UCSD-AML1 (cell line): ENCODE results near the gene GRAMD4.
"Not testable (repeated sequence)": the region's sequence is repeated elsewhere in the genome, so short reads cannot be mapped to it uniquely, and the experiment has no call there.

Experiments used
- DNase-seq: peaks from one replicate; lab custom pipeline; 2025; ENCODE audit not compliant: unreplicated experiment; lab: John Stamatoyannopoulos, UW

GRAMD4 gene

DNA sequence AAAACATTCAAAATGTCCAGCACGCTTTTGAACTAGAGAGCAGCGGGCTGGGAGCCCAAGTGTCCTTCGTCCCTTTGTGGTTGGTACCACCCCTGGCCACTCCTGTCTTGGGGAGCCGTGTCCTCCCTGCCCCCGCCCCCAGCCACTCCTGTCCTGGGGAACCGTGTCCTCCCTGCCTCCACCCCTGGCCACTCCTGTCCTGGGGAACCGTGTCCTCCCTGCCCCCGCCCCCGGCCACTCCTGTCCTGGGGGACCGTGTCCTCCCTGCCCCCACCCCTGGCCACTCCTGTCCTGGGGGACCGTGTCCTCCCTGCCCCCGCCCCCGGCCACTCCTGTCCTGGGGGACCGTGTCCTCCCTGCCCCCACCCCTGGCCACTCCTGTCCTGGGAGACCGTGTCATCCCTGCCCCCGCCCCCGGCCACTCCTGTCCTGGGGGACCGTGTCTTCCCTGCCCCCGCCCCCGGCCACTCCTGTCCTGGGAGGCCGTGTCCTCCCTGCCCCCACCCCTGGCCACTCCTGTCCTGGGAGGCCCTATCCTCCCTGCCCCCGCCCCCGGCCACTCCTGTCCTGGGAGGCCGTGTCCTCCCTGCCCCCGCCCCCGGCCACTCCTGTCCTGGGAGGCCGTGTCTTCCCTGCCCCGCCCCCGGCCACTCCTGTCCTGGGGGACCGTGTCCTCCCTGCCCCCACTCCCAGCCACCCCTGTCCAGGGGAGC lies 14.9 kb downstream of the GRAMD4 start:
- DNase-seq = not testable (repeated sequence)

DNA sequence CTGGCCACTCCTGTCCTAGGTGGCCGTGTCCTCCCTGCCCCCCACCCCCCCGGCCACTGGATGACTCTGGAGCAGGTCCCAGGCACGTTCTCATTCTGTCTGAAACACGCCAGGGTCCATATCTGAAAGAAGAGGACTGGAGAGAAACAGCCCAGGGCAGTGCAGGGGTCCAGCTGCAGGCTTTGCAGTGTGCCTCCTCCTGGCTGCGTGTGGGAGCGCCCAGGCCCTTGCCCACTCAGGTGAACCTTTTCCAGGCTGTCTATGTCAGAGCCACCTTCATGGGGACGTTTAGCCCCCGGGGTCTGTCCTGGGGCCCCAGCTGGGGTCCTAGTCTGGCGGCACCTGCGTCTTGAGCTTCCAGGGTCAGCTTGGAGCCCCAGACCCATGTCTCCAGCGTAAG lies 15.6 kb downstream of the GRAMD4 start:
- DNase-seq = no peak

DNA sequence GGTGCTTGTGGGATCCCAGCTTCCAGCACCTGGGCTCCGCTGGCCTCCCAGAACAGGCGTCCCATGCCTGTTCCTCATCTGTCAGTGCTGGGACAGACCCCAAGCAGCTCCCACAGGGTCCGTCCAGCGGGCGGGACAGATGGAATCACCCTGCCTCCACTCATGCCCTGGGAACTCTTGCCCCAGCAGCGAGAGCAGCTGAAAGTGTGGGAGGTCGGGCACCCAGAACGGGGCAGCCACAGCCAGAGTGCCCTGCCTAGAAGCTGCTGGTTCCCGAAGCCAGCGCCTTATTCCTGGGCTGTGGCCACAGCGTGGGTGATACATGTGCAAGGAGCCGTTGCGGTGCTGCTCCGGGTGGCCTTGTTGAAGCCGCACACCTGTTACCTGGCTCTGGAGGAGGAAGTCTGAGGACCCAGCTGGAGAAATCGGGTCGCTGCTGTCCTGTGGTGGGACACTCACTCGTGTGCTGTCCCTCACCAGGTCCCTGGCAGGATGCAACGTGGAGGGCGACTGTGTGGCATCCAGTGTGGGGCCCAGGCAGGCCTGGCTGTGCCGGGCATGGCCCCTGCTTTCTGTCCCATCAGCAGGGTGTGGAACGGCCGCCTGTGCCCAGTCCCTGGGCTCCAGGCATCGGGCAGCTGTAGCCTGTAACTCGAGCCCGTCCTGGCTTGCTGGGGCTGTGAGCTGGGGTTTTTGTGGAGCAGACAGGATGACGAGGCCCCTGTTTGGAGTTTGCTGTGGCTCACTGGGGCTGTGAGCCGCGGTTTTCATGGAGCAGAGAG lies 16.2 kb downstream of the GRAMD4 start:
- DNase-seq = no peak

DNA sequence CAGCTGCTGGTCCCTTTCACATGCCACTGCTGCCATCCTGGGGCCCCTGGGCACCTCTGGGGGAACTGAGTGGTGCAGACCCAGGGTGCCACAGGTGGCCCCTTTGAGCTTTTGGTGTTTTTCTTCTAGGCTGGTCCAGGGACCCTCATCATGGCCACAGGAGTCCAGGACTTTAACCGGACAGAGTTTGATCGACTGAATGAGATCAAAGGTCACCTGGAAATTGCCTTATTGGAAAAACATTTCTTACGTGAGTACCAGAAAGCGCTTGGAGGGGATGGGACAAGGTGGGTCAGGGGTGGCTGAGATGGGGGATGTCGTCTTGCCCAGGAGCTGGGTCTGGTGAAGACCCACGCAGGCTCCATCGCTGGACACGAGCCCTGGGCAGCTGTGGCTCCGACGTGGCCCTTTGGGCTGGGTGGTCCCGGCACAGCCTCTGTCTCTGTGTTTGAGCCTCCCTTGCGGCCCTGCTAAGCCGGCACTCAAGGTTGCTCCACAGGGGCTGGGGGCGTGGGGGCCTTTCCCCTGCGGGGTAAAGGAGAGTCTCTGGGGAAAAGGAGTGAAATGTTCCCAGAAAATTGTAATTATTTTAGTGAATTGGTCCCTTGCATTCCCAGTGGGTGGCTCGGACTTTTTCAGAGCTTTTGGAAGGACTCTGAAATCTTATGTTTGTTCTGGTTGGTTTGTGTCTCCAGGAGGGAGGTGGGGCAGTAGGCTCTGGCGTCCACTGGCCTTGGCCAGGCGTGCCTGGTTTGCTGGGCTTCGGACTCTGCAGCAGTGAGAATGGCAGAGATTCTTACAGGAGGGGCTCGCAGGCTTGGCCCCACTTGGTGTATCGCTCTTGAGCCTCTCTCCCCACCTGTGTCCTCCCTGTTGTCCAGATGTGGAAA lies 17.8 kb downstream of the GRAMD4 start:
- no peak for DNase-seq

DNA sequence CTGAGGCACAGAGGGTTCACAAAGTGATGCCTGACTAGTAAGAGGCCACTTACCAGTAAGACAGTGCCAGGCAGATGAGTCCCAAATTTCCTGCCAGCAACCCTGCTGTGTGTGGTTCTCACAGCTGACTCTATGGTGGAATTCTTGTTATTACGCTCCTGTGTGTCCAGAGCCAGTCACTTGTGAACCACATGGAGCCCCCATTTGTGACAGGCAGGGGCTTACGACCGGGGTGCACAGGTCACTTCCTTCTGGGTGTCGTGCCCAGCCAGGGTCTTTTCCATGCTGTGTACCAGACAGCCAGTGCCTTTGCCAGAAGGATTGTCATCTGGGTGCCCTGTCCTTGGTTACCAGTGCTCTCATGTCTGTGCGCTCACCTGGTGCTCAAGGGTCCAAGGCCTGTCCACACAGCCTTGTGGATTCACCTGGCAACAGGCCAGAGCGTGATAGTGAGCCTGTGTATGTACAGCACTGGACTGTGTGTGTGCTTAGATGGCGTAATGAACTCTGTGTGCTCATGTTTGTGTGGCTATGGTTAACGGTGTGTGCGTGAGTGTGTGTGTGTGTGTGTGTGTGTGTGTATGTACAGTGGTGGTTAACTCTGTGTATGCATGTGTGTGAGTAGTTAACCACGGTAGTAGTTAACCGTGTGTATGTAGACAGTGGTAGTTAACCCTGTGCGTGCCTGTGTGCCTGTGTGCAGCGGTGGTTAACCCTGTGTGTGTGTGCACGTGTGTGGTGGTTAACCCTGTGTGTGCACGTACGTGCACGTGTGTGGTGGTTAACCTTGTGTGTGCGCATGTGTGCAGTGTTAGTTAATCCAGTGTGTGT lies 18.6 kb downstream of the GRAMD4 start:
- no peak for DNase-seq

DNA sequence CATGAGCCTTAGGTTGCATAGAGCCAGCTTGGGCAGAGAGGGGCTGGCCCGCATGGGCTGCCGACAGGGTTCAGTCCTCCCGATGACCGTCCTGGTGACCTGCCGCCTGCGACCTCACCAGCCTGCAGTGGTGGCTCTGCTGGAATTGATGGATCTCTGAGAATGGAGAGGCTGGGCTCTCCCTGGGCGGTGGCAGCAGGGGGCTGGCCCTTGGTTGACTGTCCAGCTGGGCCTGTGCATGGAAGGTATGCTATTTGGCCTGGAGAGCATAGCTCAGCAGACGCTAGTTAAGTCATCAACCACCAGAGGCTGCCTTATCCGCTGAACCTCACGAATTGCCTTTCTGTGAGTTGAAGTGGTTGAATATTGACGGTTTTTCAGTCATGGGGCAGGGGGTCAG lies 19.7 kb downstream of the GRAMD4 start:
- no peak for DNase-seq

DNA sequence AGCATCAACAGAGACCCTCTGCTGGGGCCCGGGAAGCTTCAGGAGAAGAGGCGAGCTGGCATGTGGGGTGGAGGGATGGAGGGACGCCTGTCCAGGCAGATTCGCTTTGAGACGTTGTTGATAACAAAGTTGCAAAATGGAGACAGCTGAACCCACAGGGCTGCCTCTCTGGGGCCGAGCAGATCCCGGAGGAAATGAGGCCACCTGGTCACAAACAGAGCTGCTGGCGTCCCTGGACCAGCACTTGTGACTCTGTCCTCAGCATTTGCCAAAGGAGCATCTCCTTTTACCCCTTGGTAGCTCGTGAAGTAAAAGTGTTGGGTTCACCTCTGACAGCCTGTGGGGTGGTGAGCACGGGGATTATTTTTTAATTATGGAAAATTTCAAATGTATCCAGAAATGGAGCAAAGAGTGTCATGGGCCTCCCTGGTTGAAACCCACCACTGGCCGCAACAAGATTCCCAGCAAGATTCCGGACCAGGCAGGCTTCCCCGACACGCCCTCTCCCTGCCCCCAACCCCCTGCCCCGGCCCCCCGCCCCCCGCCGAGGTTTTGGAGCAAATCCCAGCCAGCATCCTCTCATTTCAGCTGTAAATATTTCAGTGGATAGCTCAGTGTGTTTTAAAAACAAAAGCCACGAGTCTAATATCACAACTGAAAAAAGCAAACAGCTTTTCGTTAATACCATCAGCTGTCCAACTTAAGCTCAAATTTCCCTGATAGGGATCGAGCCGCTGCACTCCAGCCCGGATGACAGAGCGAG lies 20.3 kb downstream of the GRAMD4 start:
- DNase-seq = no peak

DNA sequence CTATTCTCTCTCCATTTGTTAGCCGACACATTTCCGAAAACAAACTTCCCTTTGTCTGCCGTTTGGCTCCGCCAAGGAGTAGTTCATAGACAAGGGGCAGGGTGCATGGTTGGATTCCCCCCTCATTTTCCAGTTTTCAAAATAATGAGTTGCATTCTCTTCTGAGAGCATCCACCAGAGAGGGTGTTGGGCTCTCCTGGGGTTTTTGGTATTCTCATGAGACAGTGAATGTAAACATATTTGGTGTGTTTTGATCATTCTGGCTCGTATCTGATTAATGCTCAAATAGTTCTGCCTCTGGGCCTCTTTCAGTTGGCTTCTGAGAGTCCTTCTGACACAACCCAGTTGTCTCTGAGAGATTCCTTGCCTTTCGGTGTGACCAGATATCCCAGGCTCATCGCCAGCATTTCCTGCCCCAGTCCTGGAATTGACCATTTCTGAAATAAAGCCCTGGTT lies 21.7 kb downstream of the GRAMD4 start:
- DNase-seq = no peak

DNA sequence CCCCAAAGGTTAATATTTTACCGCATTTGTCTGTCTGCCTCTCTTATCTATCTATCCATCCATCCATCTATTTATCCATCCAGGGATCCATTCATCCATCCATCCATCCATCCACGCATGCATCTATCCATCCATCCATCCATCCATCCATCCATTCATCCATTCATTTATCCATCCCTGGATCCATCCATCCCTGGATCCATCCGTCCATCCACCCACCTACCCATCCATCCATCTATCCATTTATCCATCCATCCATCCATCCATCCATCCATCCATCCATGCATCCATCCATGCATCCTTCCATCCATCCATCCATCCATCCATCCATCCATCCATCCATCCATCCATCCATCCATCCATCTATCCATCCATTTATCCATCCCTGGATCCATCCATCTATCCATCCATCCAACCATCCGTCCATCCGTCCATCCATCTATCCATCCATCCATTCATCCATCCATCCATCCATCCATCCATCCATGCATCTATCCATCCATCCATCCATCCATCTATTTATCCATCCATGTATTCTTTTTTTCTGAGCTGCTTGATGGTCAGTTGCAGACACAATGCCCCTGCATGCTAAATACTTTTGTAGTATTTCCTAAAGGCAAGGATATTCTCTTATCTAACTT lies 22.8 kb downstream of the GRAMD4 start:
- not testable (repeated sequence) for DNase-seq

DNA sequence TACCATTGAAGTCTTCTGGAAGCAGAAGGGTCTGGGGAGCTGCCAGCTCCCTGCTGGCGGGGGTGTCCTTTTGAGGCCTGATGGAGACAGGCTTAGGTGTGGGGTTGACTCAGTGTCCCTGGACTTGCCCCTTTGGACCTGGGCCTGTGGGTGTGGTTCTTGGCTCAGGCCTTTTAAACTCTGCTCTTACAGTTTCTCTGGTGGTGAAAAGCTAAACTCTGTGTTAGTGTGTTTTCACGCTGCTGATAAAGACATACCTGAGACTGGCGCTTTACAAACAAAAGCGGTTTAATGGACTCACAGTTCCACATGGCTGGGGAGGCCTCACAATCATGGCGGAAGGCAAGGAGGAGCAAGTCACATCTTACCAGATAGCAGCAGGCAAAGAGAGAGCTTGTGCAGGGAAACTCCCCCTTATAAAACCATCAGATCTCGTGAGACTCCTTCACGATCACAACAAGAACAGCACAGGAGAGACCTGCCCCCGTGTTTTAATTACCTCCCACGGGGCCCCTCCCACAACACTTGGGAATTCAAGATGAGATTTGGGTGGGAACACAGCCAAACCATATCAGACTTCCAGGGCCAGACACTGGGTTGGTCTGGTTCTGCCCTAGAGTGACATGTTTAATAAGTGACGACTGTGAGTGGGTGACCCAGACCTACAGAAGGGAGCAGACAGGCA lies 26.5 kb downstream of the GRAMD4 start:
- no peak for DNase-seq

DNA sequence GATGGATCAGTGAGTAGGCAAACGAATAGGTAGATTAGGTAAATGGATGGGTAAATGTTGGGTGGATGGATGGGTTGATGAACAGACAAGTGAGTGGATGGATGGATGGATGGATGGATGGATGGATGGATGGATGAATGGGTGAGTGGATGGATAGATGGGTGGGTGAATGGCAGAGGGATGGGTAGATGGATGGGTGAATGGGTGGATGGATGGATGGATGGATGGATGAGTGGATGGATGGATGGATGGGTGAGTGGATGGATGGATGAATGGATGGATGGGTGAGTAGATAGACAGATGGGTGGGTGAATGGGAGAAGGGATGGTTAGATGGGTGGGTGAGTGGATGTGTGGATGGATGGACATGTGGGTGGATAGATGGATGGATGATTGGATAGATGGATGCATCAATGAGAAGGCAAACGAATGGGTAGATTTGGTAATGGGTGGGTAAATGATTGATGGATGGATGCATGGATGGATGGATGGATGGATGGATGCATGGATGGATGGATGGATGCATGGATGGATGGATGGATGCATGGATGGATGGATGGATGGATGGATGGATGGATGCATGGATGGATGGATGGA lies 28.1 kb downstream of the GRAMD4 start:
- not testable (repeated sequence) for DNase-seq

DNA sequence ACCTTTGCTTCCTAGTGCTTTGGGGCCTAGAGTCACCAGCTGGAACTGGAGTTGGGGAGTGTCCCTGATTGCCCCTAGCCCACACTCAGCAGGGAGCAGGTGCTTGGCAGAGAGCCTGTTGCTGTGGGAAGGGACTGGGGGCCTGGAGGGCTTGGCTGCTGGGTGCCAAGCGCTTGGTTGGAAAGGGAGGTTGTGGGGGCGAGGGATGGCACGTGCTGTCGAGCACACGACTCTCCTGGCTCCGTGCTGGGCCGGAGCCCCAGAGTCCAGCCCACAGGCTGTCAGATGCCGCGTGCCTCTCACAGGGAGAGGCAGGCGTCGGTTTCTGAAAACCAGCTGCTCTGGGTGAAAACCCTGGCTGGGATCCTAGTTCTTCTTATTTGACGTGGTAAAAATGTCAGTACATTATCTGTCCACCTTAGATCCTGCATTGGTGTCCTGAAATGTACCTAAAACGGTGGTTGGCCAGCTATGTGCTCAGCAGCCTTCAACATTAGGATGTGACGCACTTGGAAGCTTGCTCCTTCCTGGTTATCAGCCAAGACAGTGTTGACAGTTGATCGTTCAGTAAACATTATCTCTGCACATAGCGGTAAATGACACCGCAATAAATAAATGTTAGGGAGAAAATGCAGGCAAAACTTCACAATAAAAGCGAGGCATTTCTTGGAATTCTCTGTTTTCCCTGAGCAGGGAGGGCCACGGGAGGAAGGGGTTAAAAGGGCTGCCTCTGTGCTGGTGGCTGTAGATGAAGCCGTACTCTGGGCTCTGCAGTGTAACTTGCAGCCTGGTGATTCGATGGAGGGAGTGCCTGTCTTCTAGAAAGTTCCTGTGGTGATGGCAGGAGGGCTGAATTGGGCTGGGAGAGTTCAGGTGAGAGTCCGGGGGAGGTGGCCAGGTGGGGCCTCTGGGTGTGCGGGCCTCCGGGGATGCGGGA lies 29.2 kb downstream of the GRAMD4 start:
- DNase-seq = no peak

DNA sequence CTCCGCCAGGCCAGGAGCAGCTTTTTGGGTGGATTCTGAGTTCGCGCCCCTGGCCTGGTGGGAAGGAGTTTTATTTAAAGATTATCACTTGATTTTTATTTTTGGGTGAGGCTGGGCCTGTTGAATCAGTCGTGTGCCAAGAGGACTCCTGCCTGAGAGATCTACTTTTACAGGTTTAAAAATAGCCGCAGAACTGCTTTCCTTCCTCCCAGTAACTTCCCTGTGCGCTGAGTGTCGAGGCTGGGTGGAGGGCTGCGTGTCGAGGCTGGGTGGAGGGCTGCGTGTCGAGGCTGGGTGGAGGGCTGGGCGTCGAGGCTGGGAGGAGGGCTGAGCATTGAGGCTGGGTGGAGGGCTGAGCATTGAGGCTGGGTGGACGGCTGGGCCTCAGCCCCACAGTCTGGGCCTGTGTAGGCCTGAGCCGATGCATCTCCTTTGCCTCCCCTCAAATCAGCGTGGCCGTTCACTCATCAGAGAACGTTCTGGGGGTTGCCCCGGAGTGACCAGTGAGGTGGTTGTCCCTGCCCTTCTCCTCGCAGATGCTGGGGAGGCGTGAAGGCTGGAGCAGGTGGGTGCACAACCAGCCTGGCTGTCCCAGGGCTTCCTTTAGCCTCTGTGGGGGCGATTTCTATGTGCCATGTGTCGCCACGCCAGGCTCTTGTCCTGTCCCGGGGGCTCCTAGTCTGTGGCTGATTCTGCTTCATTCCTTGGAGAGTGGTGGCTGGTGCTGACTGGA lies 30.1 kb downstream of the GRAMD4 start:
- no peak for DNase-seq

DNA sequence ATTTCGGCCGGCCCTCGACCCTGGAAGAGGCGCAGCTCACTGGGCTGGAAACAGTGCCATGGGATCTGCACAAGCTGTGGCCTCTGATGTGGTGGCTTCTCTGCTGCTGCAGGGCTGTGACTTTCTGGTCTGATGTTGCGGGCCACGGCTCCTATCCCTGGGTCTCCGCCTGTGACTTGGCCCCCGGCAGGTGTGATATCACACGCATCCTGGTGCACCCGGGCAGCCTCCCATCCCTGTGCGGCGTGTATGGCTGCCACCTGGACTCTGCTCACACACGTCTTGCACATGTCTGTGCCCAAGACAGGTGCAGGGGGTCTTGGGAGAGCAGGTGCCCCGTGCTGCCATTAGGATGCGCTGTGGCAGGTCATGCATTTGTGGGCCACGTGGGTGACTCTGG lies 31.1 kb downstream of the GRAMD4 start:
- no peak for DNase-seq

DNA sequence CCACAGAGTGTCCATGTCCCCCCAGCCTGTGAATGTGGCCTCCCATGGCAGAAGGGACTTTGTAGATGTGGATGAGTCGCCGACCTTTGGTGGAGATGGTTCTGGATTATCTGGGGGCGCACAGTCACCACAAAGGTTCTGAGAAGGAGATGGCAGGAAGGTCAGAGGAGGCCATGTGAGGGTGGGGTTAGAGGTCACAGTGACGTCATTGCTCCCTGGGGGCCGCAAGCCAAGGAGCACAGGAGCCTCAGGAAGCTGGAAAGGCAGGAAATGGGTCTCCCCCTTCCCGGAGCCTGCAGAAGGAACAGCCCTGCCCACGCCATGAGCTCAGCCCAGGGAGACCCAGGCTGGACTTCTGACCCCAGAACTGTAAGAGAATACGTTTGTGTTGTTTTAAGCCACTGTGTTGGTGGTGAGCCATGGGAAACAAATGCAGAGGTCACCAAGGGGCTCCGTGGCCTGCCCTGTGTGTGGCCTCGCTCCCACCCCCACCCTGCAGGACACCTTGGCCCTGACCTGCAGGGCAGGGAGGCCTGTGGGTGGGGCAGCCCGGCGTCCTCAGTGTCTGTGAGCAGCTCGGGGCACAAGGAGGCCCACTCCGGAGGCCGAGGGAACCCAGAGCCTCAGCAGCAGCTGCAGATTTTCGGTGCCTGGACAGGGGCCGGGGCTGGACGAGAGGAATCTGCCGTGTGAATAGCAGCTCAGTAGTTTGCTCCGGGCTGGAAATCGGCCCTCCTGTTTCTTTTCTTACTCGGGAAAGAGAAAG lies 32.1 kb downstream of the GRAMD4 start:
- DNase-seq = no peak

DNA sequence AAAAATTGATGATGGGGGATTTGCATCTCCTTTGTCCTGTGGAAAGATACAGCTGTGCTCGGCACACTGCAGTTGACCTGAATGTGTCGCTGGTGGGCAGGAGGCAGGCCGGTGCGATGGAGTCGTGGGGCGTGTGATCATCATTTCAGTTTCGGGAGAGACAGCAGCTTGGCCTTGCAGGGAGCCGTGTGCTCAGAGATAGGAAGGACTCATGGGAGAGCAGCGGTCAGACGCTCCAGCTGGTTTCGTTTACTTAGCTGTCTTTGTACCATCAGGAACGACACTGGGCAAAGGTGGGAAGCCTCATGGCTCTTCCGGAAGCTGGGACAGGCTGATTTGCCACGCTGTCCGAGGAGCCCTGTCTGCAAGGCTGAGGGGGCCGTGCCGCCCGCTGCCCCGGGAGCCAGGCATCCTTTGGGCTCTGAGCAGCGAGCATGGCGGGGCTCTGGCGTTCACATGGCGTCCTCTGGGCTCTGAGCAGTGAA lies 32.7 kb downstream of the GRAMD4 start:
- DNase-seq = no peak
